Epithelial cell of prostate (primary cell): ENCODE data around the gene GTF2H3.
"Not testable (repeated sequence)": the region's sequence is repeated elsewhere in the genome, so short reads cannot be mapped to it uniquely, and the experiment has no call there.

Experiments used
- DNase-seq: peaks from one replicate; pipeline ENCODE4 v3.0.0-alpha.2; 2011; ENCODE audit warnings: low read depth, low spot score
- H3K27ac ChIP-seq: fragments of 450-650 bp; 2 replicates; pipeline ENCODE4 v1.5.1; 2017; ENCODE audit warnings: mild to moderate bottlenecking

The GTF2H3 gene

DNA sequence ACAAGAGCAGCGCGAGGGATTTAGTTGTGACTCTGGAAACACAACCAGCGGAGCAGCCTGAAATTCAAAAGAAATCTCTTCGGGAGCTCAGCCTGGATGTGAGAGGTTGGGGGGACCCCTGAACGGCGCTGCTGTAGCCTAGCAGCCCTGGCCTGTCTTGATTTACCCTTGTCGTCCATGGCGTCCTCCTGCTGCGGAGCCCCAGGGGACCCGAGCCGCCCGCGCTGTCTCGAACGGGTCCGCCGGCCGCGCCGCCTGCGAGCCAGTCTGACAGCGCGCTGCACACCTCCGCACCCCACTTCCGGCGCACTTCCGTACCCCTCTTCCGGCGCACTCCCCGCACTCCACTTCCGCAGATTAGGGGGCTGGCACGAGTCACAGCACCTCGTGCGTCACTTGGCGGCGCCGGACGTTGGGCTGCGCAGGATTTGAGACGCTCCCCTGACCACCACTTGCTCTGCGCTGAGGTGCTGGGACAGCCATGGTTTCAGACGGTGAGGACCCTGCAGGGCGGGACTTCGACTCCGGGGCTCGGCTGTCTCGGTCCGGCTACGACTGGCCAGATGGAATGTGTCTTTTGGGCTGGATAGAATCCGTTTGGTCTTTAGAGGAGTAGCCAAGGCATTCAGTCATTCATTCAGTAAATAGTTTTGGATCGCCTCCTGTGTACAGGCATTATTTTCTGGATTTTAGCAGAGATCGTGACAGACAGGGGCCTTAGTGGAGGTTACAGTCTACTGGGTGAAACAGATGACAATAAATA is at the start of gene GTF2H3, which contains the start of gene EIF2B1:
TSS of gene GTF2H3 (plus strand) at position 451 of the 763 bp plus-strand sequence. CDS start at position 482, 31 bp downstream.
TSS of gene EIF2B1 (minus strand) at position 308 of the 763 bp plus-strand sequence. CDS start at position 179, 129 bp downstream.
- DNase-seq, result peak; percentile 81
- peak within 1 kb of the TSS; percentile 56 for H3K27ac ChIP-seq

DNA sequence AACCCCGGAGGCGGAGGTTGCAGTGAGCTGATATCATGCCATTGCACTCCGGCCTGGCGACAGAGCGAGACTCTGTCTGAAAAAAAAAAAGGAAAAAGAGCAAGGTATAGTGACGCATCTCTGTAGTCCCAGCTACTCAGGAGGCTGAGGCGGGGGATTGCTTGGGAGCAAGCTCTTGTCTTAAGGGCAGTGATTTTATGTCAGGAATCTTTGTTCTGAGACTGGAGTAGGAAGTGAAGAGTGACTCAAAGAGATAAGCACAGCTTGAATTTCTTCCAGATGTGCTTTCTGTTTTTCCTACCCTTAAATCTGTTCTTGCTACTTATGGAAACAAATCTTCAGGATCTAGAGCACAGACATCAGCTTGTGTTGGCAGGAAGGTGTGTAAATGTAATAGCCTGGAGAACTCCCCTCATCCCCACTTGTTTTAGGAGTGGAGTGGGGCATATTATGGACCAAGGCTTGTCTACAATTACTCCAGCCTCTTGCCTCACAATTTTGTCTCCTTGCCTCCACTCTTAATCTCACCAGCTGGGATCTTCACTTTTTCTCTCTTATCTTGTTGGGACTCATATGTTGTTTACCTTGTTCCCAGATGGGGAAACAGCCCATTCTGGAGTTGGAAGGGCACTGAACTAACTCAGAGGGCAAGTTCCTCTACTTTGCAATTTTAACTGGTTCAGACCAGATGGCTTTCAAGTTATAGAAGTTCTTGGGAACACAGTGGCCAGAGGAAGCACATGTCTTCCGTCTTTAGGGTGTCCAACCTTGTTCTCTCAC is 41.7 kb upstream of the GTF2H3 start:
- H3K27ac ChIP-seq, result no peak overlapping the region
- DNase-seq, result no peak

DNA sequence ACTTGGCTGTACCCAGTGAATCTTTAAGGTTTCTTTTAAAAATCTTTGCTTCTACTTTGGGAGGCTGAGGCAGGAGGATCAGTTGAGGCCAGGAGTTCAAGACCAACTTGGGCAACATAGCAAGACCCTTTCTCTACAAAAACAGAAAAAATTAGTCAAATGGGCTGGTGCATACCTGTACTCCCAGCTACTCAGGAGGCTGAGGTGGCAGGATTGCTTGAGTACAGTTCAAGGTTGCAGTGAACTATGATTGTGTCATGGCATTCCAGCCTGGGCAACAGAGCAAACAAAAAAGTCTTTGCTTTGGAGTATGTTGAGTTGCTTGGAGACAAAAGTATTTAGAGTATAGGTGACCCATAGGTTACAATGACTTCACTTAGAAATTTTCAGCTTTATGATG is 37.9 kb upstream of the GTF2H3 start:
- DNase-seq, result no peak
- no peak overlapping the region for H3K27ac ChIP-seq

DNA sequence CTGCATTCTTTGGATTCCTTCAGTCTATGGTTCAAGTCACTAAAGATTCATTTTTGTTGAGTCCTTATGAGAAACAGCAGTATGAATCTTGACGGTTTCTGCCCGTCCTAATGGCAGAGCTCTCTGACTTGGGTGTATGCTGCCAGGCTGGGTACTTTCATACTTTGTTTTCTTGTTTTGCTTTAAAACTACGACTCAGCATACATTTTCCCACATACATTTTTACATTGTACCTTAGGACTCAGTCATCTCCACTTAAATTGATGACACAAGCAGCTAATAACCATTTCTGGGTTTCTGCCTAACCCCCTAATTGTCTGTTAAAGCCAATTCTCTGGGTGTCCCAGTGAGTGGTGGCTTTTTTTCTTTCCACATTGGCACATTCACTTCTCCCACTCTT is 36.5 kb upstream of the GTF2H3 start:
- no peak for DNase-seq
- H3K27ac ChIP-seq, result no peak overlapping the region

DNA sequence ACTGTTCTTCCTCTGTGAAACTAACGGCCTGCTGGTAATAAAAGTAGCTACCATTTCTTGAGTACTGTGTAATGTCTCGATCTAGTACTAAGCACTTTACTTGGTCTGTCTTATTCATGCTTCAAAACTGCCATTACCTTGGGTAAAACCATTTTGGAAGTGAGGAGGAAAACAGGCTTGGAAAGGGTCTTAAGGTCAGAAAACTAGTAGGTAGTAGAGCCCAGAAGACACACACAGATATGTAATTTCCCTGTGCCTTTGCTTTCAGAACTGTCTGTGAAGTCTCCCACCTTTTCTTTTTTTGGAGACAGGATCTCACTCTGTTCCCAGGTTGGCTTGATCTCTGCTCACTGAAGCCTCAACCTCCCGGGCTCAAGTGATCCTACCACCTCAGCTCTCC is 35.1 kb upstream of the GTF2H3 start:
- H3K27ac ChIP-seq, result no peak overlapping the region
- DNase-seq, result no peak

DNA sequence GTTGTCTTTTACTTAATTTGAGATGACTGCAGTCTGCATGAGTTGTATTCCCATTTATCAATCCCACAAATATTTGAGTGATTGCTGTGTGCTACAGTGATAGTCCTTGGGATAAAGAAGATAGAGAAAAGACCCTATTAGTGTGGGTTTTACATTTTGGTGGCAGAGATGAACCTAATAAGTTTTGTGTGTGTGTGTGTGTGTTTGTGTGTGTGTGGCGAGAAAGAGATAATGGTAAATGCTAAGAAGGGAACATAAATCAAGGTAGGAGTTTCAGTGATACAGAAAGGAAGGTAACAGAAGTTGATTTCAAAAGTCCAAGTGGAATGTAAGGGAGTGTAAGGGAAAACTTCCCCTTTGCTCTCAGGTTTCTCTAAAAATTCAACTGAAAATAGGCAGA is 34.3 kb upstream of the GTF2H3 start:
- no peak overlapping the region for H3K27ac ChIP-seq

DNA sequence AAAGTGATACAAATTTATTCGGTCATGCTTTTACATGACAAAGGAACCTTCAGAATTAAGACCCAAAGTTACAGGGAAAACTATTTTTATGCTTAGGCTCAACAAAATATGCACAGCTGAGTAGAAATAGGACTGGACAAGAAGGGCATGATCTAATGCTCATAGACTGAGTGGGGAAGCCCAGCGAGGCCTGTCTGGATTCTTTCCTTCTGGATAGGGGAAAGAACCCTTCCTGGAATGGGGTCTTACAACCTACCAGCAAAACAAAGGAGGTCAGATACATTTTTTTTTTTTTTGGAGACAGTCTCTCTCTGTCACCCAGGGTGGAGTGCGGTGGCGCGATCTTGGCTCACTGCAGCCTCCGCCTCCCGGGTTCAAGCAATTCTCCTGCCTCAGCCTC is 33.9 kb upstream of the GTF2H3 start:
- no peak for DNase-seq

More for the DNA sequence above, 34.3 kb upstream of the GTF2H3 start:
- no peak for DNase-seq

DNA sequence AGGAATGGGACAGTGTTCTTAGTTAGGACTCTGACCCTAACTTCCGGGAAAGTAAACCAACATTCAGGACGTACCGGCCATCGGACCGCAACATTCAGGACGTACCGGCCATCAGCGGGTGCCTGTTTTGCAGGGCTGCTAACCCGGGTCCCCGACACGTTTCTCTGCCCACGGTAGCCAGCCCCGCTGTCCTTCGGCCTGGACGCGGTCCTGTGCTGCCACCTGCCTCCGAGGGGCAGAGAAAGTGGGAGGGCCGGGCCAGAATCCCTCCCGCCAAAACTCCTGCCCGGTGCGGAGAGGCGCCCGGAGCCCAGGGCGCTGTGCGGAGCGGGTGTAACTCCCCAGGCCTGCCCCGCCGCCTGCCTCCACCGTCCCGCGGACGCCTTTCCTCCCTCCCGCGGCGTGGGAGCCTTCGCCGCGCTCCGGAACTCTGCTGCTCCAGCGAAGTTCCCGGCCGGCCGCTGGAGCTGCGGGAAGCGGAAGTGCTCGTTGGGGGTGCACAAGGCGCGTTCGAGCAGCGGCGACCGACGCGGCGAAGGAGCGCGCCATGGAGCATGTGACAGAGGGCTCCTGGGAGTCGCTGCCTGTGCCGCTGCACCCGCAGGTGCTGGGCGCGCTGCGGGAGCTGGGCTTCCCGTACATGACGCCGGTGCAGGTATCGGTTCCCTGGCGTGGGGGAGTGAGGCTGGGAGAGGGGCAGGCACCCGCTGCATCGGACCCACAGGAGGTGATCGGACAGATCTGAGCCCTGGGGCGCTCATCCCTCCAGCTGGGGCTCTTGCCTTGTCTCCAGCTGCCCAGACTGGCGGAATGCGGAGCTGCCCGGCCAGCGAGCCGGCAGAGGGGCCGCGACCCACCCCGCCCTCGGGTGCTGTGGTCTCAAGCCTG is 31.8 kb upstream of the GTF2H3 start, which contains the start of gene DDX55:
TSS of gene DDX55 (plus strand) at position 498 of the 888 bp plus-strand sequence. CDS start at position 548, 50 bp downstream.
- DNase-seq, result peak; percentile 48
- peak within 1 kb of the TSS; percentile 51 for H3K27ac ChIP-seq

More for the DNA sequence above, 33.9 kb upstream of the GTF2H3 start:
- no peak overlapping the region for H3K27ac ChIP-seq

DNA sequence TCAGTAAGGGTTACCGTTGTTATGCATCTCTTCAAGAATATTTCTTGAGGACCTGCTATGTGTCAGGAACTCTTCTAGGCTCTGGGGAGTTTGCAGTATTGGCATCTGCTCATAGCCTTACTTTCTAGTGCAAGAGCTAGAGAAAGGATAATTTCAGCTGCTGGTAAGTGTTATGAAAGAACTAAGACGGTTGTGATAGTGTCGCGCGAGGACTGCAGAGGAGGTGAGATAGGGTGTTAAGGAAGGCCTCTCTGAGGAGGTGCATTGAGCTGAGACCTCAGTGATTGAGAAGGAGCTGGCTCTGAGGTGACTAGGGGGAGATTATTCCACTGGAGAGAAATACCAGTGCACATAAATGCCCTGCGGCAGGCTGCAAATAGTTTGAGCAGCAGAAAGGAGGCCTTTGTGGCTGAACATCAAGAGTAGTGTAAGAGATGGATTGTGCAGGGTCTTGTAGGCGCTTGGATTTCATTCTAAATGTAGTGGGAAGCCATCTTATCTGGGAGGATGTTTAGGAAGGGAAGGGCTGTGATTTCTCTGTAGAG is 30.9 kb upstream of the GTF2H3 start:
- H3K27ac ChIP-seq, result peak overlapping the region; percentile 51
- DNase-seq, result no peak

DNA sequence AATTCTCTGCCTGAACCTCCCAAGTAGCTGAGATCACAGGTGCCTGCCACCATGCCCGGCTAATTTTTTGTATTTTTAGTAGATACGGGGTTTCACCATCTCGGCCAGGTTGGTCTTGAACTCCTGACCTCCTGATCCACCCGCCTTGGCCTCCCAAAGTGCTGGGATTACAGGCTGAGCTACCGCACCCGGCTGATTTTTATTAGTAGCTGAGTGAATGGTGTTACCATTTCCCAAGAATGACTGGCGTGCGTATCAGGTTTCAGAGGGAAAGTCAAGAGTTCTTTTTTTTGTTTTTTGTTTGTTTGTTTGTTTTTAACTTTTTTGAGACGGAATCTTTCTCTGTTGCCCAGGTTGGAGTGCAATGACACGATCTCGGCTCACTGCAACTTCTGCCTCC is 30.1 kb upstream of the GTF2H3 start:
- DNase-seq, result not testable (repeated sequence)

DNA sequence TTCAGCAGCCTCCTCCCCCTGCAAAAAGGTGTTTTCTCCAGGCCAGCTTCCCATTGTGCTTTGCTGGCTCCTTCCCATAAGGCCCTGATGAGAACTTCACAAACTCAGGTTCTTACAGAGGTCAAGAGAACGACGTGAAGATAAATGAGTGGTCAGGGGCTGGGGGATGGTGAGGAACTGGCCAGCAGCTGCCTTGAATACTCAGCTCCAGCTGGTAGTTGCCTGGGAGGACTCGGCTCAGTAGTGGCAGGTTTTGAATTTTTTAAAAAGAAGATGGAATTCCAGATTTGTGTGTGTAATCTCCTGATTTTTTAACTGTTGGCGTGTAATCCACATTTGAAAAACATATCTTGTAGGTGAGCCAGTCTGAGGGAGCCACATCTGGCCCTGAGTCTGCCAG is 25.9 kb upstream of the GTF2H3 start:
- H3K27ac ChIP-seq, result no peak overlapping the region
- DNase-seq, result no peak

More for the DNA sequence above, 30.1 kb upstream of the GTF2H3 start:
- not testable (repeated sequence) for H3K27ac ChIP-seq

DNA sequence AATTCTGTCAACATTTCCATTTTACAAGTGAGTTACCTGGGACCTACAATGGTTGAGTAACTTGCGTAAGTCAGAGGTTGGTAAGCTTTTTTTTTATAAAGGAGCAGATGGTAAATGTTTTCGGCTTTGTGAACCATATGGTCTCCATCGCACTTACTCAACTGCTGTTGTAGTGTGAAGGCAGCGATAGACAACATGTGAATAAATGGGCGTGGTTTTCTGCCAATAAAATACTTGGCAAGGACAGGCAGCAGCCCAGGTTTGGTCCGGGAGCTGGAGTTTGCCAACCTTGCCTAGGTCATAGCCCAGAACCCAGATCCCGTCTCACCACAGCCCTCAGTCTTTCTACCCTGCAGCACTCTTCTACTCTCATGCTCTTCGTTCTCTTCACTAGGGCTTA is 25.4 kb upstream of the GTF2H3 start:
- no peak for DNase-seq
- H3K27ac ChIP-seq, result no peak overlapping the region

DNA sequence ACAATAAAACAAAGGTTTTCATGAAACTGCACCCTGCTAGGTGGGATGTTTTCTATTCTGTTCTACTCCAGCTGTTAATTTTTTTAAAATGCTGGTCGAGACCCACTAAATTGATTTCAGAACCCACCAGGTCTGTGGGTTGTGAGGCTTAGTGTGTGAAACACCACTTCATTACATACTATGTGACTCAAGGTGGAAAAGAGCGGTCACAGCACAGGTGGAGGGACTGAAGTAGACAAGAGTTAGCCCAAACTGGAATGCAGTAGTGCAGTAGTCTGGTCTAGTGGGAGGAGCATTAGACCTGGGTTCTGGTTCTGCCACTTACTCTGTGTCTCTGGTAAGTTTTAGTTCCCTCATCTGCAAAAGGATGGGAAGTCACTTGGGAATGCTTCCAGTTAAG is 19.5 kb upstream of the GTF2H3 start:
- no peak overlapping the region for H3K27ac ChIP-seq
- DNase-seq, result no peak

DNA sequence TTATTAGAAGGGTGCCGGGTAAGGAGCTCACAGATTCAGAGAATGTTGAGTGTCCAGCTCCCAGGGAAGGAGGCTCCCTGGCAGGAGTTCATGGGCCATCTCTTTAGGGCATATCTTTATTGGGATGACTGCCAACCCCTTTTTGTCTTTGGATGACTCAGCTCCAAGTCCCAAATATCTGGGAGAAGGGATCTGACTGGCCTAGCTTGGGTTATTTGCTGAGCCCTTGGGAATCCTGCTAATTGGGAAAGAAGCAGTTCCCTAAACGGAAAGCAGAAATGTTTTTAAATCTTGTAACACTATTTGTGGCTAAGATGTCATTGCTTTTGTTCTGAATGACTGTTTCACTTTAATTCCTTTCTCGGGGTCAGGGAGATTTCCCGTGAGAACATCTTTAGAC is 19.1 kb upstream of the GTF2H3 start:
- H3K27ac ChIP-seq, result no peak overlapping the region

DNA sequence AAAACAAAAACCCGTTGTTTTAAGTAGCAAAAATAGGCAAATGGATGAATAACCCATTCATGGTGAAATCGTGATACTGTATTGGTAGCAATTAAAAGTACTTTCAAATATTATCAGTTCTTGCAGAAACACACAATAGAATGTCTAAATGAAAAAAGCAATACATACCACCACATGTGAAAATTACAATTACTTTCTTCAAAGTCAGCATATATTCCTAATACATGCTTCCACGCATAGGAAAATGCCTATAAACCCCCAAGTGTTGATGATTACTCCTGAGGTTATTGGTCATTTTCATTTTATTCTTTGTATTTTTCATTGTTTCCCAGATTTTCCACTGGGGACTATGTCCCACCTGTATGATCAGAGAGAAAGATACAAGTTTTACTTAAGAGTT is 16.5 kb upstream of the GTF2H3 start:
- no peak for DNase-seq
- no peak overlapping the region for H3K27ac ChIP-seq

More for the DNA sequence above, 19.1 kb upstream of the GTF2H3 start:
- DNase-seq, result no peak

DNA sequence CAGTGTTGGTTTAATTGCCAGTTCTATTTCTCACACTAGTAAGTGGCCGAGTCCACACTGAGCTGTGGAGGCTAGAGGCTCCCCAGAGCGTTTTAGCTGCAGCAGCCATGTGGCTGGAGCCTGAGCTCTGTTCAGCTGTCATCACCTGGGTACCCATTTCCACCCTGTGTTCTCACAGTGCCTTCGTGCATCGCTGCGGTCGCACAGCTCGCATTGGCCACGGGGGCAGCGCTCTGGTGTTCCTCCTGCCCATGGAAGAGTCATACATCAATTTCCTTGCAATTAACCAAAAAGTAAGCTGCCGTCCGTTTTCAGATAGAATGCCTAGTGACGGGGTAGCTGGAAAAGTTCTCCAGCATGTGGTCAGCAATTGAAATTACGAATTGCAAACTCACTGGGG is 16.0 kb upstream of the GTF2H3 start:
- DNase-seq, result no peak
- H3K27ac ChIP-seq, result no peak overlapping the region

DNA sequence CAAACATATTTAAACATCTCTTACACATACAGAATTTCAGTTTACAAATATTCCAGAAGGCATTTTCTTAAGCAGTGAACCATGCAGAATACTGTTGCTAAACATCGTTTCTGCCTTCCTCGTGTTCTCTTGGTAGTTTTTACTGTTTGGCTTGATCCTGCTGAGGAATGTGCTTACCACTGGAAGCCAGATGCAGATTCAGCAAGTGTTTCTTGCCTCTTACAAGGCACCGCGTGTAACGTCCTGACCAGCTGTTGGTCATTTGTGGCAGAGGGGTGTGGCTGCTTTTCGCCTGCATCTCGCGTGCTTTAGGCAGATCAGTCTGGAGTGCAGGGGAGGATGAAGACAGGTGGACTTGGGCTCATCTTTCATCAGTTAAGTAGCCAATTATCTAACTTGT is 12.5 kb upstream of the GTF2H3 start:
- peak overlapping the region; percentile 83 for H3K27ac ChIP-seq
- no peak for DNase-seq

DNA sequence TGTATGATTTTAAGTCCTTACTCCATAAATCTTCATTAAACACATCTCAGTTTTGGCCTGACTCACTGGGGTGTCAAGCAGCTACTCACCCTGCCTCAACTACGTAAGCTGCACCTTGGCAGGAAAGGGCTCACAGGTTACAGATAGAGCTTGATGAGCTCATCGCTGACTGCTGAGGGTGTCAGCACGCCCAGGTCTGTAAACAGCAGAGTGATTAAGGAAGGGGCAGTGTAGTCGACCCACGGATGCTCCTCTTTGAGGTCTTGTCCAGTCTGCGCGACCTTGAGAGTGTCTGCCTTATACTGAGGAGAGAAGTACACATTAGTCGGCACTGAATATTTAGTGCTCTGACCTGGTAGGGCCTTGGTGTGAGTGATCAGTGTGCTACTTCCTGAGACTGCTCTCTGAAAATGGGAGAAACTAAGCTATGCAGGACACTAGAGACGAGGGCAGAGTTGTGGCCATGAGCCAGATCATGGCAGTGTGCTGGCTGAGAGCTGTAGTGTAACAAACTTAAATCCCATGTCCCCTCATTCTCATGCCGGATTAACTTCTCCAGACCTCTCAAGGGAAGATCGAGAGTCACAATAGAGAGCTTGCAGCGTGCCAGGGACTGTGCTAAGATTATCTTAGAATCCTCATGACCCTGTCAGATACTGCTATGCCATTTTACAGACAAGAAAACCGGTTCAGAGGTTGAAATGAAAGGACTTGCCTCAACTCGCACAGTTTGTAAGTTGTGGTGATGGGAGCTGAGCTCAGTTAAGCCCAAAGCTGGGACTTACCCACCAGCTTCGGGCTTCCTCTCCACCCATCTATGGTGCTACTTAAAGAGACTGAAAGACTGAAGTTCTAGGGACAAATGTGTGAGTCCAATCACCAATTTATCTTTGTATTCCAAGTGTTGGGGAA is 11.8 kb upstream of the GTF2H3 start:
- DNase-seq, result peak; percentile 65
- peak overlapping the region; percentile 83 for H3K27ac ChIP-seq

DNA sequence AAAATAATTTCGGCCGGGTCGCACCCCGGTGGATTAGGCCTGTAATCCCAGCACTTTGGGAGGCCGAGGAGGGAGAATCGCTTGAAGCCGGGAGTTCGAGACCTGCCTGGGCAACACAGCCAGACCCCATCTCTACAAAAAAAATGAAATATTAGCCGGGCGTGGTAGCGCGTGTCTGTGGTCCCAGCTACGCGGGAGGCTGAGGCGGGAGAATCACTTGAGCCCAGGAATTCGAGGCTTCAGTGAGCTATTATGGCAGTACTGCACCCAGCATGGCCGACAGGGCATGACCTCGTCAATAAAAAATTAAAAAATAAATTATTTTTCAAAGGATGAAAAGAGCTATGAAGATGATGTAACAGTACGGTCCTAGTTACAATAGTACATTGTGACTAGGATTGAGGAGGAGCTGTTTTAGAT is 523 bp downstream of the GTF2H3 start:
- DNase-seq, result no peak
- H3K27ac ChIP-seq, result peak overlapping the region; percentile 56
